ENCODE results near the gene HSF2BP. TPM values are rescaled to one million over a fixed set of nuclear protein-coding genes. Genes with fewer than 3 reads are reported as not detected.
"Not testable (repeated sequence)": the region's sequence is repeated elsewhere in the genome, so short reads cannot be mapped to it uniquely, and the experiment has no call there.

HSF2BP gene
- total RNA-seq, 4 donors from 2014 or later, result 0.63 to 1.2 (median 0.66) TPM; not detected in 1

DNA sequence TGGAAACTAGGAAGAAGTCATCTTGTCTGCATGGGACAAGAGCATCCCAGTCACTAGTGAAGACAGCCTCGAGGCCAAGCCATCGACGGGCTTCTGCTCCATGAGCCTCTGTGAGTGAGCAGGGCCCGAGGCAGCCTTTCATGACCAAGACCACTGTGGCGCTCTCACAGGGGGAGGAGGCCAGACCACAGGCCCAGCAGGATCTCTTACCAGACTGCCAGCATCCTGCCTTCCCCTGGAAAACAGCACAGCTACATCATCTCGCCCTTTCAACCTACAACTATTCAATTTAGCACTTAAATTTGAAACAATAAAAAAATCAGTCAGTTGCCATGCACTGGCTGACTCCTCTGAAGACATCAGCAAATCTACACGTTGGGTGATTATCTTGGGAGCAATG, 85.4 kb downstream of the HSF2BP start:
- TF ChIP-seq EP300 (IDR thresholded peaks at IDR 0.05) (no peak), POLR2AphosphoS5 (IDR thresholded peaks at IDR 0.05) (no peak), POLR2A (IDR thresholded peaks at IDR 0.05; ENCODE audit: low read depth) (no peak)
- TF ChIP-seq, protein P1, sequence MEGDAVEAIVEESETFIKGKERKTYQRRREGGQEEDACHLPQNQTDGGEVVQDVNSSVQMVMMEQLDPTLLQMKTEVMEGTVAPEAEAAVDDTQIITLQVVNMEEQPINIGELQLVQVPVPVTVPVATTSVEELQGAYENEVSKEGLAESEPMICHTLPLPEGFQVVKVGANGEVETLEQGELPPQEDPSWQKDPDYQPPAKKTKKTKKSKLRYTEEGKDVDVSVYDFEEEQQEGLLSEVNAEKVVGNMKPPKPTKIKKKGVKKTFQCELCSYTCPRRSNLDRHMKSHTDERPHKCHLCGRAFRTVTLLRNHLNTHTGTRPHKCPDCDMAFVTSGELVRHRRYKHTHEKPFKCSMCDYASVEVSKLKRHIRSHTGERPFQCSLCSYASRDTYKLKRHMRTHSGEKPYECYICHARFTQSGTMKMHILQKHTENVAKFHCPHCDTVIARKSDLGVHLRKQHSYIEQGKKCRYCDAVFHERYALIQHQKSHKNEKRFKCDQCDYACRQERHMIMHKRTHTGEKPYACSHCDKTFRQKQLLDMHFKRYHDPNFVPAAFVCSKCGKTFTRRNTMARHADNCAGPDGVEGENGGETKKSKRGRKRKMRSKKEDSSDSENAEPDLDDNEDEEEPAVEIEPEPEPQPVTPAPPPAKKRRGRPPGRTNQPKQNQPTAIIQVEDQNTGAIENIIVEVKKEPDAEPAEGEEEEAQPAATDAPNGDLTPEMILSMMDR (IDR thresholded peaks at IDR 0.05), result no peak
- H3K27me3 ChIP-seq, result no peaks in the 10 kb centered on the region
- intact Hi-C loops (cut with DNase I), result no loop called here
- H3K36me3 ChIP-seq, result no peaks in the 10 kb centered on the region
- peaks cover 0 to 18% (median 17%) of the 10 kb centered on the region in 4 donors for H3K4me1 ChIP-seq
- 97% methylated on average over 7 of the region's 7 CpGs for WGBS
- peak overlapping the region; percentile 81 to 86 (median 84) for H3K27ac ChIP-seq (replicated peaks in 1 of 4)
- H3K9me3 ChIP-seq, result no peaks in the 10 kb centered on the region
- no peak for DNase-seq (ENCODE audit: extremely low spot score)
- H3K4me3 ChIP-seq, result no peak overlapping the region

DNA sequence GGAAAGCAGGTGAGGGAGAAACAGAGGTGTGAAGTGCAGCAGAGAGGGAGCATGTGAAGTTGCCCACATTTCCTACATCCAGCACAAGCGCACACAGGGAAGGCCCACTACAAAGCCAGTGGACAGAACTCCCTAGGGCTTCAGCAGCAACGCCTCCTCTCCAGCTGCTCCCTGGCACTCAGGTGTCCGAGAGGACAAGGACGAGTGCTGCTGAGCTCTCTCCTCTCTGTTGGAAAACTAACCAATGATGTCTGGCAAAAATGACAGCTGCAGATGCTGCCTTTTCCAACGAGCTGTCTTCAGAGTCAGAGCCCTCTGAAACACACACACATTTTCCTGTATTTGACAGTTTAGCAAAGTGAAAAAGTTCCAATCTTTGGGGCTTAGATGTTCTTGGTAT, 86.8 kb downstream of the HSF2BP start:
- Histone ChIP-seq H3K27me3 (no peaks in the 10 kb centered on the region), H3K27ac (replicated peaks in 1 of 4) (no peak overlapping the region), H3K9me3 (no peaks in the 10 kb centered on the region), H3K4me1 (peaks cover 0 to 18% (median 15%) of the 10 kb centered on the region in 4 donors), H3K4me3 (no peak overlapping the region), H3K36me3 (no peaks in the 10 kb centered on the region)
- intact Hi-C loops (cut with DNase I), result no loop called here
- no peak for DNase-seq (ENCODE audit: extremely low spot score)
- WGBS, result 76% methylated on average over 5 of the region's 5 CpGs
- TF ChIP-seq, protein P1 (IDR thresholded peaks at IDR 0.05), result no peak
- no peak for TF ChIP-seq POLR2A (IDR thresholded peaks at IDR 0.05; ENCODE audit: low read depth)
- TF ChIP-seq EP300 (IDR thresholded peaks at IDR 0.05), result no peak
- TF ChIP-seq POLR2AphosphoS5 (IDR thresholded peaks at IDR 0.05), result no peak

DNA sequence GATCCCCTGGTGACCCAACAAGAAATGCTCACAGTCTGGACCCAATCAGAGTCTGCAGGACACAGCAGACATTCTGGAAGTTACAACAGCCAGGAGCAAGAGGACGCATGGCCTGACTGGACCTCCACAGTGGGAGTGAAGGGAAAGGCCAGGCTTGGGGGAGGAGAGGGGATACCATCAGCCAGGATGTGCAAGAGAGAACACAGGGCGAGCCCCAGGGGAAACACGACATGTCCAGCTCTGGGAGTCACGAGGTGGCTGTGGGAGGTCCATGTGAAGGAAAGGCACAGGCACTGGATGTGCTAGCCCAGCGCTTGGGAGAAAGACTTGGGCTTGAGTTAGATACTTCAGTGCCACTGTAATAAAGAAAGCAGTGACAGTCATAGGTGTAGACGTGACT, 87.3 kb downstream of the HSF2BP start:
- no peak overlapping the region for H3K4me3 ChIP-seq
- no peaks in the 10 kb centered on the region for H3K9me3 ChIP-seq
- no peak overlapping the region for H3K27ac ChIP-seq (replicated peaks in 1 of 4)
- TF ChIP-seq, protein P1 (IDR thresholded peaks at IDR 0.05), result no peak
- TF ChIP-seq POLR2AphosphoS5 (IDR thresholded peaks at IDR 0.05), result no peak
- TF ChIP-seq EP300 (IDR thresholded peaks at IDR 0.05), result no peak
- no peak for TF ChIP-seq POLR2A (IDR thresholded peaks at IDR 0.05; ENCODE audit: low read depth)
- no peaks in the 10 kb centered on the region for H3K27me3 ChIP-seq
- H3K4me1 ChIP-seq, result peaks cover 0 to 18% (median 15%) of the 10 kb centered on the region in 4 donors
- no peaks in the 10 kb centered on the region for H3K36me3 ChIP-seq
- WGBS, result 82% methylated on average over 6 of the region's 6 CpGs
- DNase-seq (ENCODE audit: extremely low spot score), result no peak
- intact Hi-C loops (cut with DNase I), result no loop called here

DNA sequence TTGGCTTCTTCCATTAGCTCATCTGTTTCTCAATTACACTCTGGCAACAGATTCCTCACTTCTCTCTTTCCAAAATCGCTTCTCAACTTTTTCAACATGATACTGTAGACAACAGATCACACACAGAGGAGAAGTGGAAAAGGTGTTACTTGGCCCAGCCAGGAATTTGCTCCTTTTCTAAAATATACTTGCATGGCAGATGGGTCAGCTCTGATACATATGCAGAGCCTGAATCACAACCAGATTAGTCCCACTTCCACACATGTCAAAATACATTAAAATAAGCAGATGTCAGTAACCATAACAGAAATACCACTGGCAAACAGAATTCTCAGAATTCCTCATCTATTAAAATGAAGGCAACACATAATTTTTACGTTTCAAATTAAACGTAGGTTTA, 89.1 kb downstream of the HSF2BP start:
- H3K36me3 ChIP-seq; intact Hi-C loops (cut with DNase I); H3K9me3 ChIP-seq; DNase-seq (ENCODE audit: extremely low spot score); H3K4me3 ChIP-seq; H3K27me3 ChIP-seq; H3K27ac ChIP-seq (replicated peaks in 1 of 4): not testable (repeated sequence)
- peaks cover 0 to 13% (median 9%) of the 10 kb centered on the region in 4 donors for H3K4me1 ChIP-seq
- no CpG with 5 or more reads among the region's 3 CpGs for WGBS

DNA sequence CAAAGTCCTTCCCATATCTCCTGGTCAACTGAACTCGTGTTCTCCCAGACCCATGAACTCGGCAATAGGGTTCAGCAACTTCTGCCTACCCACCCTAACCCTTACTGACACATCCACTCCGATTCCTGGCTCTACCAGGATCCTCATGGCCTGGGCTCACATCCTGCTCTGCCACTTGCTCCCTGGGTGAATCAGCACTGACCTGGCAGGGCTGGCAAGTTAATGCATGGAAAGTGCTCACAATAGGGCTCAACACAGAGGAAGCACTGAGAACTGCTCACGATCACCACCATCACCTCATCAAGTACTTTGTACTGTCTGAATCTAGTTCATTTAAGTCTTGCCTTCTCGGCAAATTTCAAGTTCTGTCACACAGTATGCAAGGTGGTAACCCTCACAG, 96.8 kb downstream of the HSF2BP start:
- H3K4me3 ChIP-seq; H3K27ac ChIP-seq (replicated peaks in 1 of 4); H3K4me1 ChIP-seq; H3K27me3 ChIP-seq; DNase-seq (ENCODE audit: extremely low spot score); H3K9me3 ChIP-seq; intact Hi-C loops (cut with DNase I); H3K36me3 ChIP-seq: not testable (repeated sequence)
- no CpG with 5 or more reads among the region's 5 CpGs for WGBS

DNA sequence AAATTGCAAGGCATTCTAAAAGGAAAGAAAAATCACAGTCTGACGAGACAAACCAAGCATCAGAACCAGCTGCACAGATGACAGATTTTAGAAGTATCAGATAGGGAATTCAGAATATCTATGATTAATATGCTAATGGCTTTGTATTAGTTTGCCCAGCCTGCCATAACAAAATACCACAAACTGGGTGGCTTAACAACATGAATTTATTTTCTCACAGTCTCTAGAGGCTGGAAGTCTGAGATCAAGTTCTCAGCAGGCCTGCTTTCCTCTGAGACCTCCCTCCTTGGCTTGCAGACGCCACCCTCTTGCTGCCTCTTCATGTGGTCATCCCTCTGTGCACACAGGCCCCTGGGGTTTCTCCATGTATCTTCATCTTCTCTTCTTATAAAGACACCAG, 118.7 kb downstream of the HSF2BP start:
- no CpG with 5 or more reads among the region's 2 CpGs for WGBS
- not testable (repeated sequence) for H3K36me3 ChIP-seq

DNA sequence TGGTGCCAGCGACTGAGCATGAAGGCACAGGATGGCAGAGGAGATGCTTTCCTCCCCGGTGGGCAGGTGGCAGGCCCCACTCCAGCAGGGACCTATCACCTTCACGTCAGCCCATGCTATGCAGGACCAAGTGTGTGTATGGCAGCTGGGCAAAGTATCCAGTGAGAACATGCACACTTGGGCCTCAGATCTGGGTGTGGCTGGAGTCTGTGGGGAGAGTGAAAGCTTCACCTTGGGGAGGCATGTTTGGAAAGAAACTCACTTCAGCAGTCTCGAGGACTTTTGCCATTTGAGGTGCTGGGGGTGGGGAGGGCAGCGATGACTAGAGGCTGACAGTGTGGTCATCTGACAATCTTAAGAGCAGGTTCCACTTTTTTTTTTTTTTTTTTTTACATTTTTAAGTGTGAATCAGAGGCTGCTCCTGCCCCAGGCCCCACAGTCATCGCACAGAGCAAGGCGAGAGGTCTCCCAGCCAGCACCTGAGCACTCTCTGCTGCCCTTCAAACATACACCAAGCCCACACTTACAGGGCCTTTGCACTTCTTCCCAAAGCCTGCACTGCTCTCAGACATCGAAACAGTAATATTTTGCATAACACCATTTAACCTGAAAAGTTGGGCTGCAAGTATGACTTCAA, 136.7 kb downstream of the HSF2BP start:
- H3K27me3 ChIP-seq; H3K9me3 ChIP-seq; H3K4me3 ChIP-seq; intact Hi-C loops (cut with DNase I); H3K36me3 ChIP-seq; H3K27ac ChIP-seq (replicated peaks in 1 of 4); DNase-seq (ENCODE audit: extremely low spot score); H3K4me1 ChIP-seq: not testable (repeated sequence)
- no CpG with 5 or more reads among the region's 8 CpGs for WGBS

More for the DNA sequence above, 118.7 kb downstream of the HSF2BP start:
- H3K9me3 ChIP-seq; H3K27me3 ChIP-seq; H3K4me3 ChIP-seq; DNase-seq (ENCODE audit: extremely low spot score); H3K27ac ChIP-seq (replicated peaks in 1 of 4); H3K4me1 ChIP-seq; intact Hi-C loops (cut with DNase I): not testable (repeated sequence)

DNA sequence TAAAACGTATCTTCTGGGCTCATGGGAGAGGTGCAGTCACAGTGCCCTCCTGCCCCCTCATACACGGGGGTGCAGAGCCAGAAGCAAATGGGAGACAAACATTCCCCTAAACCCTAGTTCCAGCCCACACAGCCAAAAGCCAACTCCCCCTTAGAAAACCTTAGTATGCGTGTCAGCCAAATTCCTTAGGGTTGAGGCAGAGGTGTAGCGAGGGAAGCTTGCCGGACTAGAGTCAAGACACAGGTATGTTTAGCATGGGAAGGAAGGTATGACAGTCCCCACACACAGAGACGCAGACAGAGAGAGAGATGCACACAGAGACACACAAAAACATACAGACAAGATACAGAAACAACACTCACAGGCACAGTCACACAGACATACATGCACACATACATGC, 141.6 kb downstream of the HSF2BP start:
- H3K36me3 ChIP-seq; H3K9me3 ChIP-seq; H3K27ac ChIP-seq (replicated peaks in 1 of 4); H3K4me1 ChIP-seq; DNase-seq (ENCODE audit: extremely low spot score); intact Hi-C loops (cut with DNase I); H3K4me3 ChIP-seq; H3K27me3 ChIP-seq: not testable (repeated sequence)
- no CpG with 5 or more reads among the region's 6 CpGs for WGBS

DNA sequence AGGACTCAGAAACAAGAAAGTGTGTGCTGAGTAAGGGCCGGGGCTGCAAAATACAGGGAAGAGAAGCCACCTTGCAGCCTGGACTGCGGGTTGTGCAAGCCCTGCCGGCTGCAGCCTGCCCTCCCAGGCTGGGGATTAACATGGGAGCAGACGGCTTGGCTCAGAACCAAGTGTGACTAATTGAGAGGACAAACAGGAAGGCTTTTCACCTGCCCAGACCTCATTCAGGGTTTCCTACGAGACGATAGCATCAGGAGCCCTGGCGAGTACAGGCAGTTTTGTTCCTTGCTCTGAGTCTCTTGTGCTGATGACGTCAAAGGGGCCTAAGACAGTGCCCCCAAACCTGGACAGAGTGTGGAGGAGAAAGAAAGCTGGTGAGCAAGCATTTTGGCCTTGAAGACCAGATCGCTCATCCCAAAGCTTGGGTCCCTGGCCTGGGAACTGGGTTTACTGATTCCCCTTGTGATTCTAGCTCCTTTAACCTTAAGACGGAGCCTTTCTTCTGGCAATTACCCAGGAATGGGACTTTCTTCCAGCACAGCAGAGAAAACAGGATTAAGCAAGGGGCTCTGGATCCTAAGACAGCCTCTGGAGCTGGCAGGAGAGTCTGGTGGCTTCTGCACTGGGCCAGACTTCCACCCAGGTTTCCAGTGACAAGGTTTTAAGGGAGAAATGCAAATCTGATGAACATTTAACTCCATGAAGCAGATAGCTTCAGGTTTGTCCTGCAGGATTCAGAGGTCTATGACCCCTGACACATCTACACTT, 142.2 kb downstream of the HSF2BP start:
- H3K36me3 ChIP-seq; intact Hi-C loops (cut with DNase I); H3K9me3 ChIP-seq; H3K27ac ChIP-seq (replicated peaks in 1 of 4); H3K4me3 ChIP-seq; H3K4me1 ChIP-seq; H3K27me3 ChIP-seq; DNase-seq (ENCODE audit: extremely low spot score): not testable (repeated sequence)
- WGBS, result no CpG with 5 or more reads among the region's 10 CpGs
